NCI-H146 treated with DMSO at 0.1 percent for 48 hours (cell line): ENCODE measurements around the gene USHBP1.

ENCODE experiments used
- DNase-seq: peaks from one replicate; lab custom pipeline; 2025; ENCODE audit not compliant: unreplicated experiment; lab: John Stamatoyannopoulos, UW

Gene USHBP1, protein sequence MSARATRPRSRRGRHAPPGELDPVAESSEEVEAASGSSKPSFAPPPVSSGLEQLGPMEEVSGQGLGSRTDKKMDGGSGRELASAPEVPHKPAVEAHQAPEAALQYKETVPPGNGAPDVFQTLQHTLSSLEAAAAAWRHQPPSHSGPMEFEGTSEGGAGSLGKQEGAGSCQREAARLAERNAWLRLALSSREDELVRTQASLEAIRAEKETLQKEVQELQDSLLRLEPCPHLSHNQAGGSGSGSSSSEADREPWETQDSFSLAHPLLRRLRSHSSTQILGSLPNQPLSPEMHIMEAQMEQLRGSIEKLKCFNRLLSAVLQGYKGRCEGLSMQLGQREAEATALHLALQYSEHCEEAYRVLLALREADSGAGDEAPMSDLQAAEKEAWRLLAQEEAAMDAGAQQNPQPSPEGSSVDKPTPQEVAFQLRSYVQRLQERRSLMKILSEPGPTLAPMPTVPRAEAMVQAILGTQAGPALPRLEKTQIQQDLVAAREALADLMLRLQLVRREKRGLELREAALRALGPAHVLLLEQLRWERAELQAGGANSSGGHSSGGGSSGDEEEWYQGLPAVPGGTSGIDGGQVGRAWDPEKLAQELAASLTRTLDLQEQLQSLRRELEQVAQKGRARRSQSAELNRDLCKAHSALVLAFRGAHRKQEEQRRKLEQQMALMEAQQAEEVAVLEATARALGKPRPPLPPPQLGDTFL

DNA sequence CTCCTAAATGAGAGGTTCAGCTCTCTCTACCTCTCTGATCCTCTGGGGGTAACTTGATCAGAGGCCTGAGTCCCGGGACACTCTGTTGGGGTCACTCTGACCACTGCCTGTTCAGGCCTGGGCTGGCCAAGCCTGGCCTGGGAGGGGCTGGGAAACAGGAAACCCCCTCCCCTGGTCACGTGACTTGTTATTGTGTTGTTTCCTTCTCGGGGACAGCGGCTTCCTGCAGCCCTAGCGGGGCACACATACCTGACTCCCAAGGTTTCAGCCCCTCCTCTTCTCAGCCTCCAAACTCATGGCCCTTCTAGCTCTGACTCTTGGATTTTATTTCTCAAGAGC lies at the start of gene USHBP1:
TSS of gene USHBP1 (minus strand) at position 105 of the 339 bp plus-strand sequence. CDS start 446 bp downstream, outside the sequence.
- DNase-seq, result no peak

DNA sequence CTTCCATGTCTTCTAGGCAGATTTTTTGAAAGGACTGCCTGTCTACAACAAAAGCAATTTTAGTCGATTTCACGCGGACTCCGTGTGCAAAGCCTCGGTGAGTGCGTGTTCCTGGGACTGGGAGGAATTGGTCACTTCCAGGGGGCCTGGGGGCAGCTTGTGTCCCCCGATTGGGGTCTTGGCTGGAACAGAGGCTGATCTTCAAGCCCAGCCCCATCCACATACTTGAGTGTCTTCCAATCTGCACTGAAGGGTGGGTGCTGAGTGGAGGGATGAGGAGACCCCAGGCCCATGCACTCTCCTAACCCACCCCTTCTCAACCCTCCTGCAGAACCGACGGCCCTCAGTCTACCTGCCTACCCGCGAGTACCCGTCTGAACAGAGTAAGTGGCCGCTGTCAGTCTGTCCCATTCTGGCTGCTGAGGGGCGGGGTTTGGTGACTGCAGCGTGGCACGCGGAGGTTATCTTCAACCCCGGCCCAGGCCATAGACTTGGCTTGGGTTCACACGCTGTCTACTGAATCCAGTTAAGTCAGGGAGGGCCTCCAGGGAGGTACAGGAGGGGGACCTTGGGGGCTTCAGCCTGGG lies 49.6 kb upstream of the USHBP1 start:
- DNase-seq, result no peak

DNA sequence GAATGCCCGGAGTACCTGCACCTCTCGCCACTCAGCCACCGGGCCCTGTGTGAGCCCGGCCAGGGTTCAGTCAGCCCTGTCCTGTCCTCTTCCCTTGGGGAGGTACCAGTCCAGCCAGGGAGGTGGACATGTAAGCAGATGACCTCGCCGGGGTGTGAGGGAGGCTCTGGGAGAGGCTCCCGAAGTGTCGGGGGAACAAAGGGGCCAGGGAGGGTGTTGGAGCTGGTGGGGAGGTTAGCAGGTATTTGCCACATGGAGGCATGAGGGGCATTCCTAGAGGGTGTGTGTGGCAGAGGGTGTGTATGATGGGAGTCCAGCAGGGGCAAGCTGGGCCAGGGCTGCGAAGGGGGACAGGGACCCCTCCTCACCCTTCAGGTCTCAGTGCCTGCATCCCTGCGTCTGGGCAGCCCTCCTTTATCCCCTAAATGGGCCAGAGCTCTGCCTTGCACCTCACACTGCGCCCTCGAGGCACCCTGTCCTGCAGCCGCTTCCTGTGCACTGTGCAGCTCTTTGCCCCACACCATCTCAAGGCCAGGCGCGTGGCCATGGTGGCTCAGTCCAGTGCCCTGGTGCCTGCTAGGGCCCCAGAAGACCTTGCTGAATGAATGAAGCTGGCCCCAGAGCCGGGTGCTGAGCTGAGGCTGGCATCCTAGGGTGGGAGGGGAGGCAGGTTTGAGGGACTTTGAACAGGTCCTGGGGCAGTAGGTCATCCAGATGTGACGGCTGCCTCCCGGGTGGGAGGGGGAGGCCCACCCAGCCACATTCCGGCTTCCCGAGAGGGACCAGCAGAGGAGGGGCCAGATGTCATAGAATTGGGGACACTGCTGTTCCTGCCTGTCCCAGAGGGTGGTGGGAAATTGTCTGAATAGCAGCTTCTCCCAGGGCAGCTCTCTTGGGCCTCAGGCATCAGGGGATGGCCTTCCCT lies 47.9 kb upstream of the USHBP1 start:
- no peak for DNase-seq

DNA sequence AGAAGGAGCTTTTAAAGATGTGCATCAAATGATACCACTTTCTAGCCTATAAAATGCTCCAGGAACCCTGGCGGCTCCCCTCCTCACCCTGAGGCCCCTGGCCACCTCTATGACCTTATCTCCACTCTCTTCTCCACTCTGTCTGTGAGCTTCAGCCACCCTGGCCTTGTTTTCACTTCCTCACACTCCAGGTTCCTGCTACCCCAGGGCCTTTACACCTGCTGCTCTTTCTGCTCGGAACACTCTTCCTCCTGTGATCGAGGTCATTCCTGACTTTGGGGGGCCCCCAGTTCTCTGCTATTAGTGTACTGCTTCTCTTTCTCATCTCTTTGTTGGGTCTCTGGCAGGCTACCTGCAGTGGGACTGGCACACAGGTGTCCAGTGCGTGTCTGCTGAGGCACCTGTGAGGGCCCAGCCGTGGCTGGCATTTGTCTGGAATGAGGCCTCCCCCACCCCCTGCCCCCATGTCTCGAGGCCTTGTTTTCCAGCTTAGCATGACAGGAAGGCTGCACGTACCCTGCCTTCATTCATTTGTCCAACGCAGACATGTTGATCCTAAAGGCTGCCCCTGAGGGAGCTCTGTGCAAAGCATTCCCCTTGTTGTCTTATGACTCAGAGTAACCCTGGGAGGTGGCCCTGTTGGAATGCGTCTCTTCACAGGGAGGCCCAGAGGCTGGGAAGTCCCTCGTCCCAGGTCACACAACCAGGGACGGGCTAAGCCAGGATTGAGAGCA lies 47.1 kb upstream of the USHBP1 start:
- DNase-seq, result no peak

DNA sequence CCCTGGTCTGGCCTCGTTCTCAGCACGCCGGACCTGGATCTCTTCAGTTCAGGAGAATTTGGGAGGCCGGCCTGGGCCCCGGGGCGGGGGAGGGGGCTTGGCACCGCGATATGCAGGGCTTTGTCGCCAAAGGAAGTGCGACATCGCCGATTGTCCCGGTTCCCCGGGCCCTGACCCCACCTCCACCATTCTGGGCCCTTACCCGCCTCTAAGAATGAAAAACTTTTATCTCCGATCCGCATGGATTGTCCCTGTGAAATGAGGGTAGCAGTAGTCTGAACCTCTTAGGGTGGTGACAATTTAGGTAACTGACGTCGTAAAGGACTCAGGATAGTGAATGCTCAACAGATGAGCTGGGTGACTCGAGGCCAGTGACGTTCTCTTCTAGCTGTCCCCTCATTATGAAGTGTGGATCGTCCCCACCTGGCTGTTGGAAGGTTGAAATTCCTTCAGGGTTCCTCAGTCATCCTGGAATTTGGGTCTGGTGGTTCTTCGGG lies 45.5 kb upstream of the USHBP1 start:
- DNase-seq, result no peak

DNA sequence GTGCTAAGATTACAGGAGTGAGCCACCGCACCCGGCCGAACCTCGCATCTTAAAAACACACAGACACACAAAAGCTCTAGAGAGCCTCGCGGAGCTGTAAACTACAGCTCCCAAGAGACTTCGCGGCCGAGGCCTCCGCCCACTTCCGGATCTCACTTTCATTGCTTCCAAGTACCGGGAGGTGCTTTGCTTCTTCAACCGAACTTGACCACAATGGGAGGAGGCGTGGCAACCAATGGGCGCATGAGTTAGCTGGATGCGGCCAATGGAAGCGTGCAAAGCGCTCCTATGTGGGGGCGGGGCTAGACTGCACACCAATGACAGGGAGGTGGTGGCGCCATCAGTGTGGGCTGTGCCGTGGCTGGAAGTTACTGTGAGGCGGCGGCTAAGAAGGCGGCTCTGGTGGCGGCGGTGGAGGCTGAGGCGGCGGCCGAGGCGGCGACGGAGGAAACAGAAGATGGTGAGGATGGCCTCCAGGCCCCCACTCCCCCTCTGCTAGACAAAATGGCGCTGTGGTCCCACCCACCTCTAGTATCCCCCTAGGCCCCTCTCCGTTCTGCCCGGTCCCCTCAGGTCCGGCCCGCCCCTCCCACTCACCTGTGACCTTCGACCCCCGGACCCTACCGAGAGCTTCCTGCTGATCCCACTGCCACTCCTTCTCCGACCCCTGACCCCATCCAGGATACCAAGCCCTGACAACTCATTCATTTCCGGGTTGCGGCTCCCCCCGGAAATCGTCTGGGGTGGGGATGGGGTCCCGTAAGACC lies 44.8 kb upstream of the USHBP1 start, which contains the start of gene DDA1:
TSS of gene DDA1 (plus strand) at position 366 of the 767 bp plus-strand sequence. CDS start at position 458, 92 bp downstream.
- DNase-seq, result peak; percentile 99

DNA sequence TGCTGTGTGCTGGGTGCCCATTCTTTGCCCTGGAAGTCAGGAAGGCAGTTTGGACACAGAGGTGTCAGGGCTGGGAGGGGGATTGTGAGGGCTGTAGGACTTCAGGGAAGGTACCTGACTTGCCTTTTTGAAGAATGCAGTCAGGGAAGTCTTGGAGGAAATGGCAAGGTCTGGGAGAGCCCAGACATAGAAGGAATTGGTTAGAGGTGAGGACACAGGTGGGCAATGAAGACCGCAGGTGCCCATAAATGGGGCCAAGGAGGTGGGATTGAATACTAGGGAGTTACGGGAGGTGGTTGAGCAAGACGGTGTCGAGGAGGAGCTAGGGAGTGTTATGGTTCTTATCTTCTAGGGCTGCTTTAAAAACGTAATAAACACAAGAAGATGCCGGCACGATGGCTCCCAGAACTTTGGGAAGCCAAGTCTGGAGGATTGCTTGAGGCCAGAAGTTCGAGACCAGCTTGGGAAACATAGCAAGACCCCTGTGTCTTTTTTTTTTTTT lies 43.4 kb upstream of the USHBP1 start:
- DNase-seq, result no peak

DNA sequence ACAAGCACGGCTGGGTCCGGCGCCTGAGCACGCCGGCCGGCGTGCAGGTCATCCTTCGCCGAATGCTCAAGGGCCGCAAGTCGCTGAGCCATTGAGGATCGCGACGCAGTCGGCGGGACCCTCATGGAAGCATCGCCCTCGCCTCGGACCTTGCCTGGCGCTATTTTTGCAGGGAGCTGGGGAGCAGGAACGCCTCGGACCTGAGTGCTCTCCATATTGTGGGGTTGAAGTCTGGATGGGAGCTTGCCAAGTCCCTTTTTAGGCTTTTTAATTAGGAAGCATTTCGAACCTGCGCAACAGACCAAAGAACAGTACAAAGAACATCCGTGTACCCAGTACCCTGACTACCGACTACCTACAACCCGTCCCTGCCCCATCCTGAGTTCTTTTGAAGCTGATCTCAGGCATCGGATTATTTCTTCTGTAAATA lies 41.8 kb upstream of the USHBP1 start:
- DNase-seq, result no peak

DNA sequence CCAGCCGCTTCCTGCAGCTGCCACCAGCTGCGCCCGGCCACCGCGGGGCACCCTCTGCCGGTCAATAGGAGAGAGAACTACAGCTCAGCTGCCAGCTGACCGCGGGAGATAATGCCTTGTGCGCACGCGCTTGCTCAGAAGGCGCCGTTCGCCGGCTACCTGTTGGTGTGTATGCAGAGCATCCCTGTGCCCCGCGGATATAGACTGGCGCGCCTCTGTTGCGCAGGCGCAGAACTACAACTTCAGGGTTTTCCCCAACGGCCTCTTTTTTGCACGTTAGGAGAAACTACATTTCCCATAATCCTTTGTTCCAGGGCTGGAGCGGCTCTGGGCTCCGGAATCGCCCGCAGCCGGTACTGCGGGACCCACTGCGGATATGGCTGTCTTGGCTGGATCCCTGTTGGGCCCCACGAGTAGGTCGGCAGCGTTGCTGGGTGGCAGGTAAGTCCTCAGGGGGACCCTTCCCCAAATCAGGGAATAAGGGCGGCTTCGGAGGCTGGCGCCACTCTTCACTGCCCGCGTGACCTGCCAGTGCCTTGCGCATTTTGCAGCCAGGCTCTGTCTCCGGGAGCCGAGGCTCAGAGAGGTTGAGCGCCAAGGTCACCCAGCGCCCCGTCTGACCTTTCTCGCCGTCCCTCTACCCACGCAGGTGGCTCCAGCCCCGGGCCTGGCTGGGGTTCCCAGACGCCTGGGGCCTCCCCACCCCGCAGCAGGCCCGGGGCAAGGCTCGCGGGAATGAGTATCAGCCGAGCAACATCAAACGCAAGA lies 41.2 kb upstream of the USHBP1 start, which contains the start of gene MRPL34:
TSS of gene MRPL34 (plus strand) at position 356 of the 768 bp plus-strand sequence. CDS start at position 377, 21 bp downstream.
- peak; percentile 99 for DNase-seq

DNA sequence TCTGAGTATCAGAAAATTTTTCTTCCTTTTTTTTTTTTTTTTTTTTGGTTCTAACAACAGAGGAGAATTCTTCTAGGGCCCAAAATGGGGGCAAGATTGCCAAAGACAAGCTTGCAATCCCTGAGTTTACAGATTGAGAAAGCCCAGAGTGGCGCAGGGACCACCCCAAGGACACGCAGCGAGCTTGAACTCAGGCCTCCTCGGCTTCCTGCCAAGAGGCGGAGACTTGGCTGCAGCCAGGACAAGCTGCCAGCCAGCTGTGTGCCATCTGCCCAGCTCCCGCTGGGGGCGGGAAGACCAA lies 40.6 kb upstream of the USHBP1 start:
- no peak for DNase-seq

DNA sequence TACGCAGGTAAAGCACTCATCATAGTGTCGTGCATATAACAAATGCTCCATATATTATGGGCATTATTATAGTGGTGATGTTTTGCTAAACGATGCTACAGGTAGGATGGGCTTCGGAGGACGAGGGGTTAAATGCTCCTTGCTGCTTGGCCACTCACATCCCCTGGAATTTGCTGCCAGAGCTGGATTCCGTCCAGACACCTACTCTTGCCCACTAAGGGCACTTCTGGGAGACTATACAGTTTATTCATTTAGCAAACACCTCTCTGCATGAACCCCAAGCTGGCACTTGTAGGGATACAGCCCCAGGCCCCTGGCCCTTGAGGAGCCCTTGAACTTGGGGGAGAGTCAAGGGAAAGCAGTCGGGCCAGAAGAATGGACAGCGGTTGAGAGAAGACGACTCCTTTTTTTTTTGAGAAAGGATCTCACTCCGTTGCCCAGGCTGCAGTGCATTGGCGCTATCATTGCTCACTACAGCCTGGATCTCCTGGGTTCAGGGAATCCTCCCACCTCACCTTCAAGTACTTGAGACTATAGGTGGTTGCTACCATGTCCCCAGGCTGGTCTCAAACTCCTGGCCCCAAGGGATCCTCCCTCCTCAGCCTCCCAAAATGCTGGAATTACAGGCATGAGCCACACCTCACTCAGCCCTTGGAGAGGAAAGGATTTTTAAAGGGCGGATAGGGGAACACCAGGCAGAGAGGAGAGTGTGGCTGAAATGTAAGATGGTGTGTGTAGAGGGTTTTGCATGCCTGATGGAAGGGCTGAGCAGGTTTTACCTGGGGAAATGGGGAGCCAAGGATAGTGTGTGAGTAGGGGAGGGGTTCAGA lies 40.1 kb upstream of the USHBP1 start:
- no peak for DNase-seq

DNA sequence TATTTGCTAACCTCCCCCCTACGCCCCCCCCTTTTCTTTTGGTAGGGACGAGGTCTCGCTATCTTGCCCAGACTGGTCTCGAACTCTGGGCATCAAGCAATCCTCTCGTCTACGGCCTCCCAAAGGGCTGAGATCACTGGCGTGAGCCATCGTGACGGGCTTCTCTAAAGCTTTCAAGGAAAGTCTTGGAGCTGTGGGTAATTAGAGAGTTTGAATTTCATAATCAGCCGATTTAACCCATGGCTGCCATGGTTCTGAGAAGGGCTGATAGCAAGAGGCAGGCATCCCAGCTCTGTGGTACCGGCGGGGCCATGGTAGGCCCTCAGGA lies 39.4 kb upstream of the USHBP1 start:
- DNase-seq, result no peak

DNA sequence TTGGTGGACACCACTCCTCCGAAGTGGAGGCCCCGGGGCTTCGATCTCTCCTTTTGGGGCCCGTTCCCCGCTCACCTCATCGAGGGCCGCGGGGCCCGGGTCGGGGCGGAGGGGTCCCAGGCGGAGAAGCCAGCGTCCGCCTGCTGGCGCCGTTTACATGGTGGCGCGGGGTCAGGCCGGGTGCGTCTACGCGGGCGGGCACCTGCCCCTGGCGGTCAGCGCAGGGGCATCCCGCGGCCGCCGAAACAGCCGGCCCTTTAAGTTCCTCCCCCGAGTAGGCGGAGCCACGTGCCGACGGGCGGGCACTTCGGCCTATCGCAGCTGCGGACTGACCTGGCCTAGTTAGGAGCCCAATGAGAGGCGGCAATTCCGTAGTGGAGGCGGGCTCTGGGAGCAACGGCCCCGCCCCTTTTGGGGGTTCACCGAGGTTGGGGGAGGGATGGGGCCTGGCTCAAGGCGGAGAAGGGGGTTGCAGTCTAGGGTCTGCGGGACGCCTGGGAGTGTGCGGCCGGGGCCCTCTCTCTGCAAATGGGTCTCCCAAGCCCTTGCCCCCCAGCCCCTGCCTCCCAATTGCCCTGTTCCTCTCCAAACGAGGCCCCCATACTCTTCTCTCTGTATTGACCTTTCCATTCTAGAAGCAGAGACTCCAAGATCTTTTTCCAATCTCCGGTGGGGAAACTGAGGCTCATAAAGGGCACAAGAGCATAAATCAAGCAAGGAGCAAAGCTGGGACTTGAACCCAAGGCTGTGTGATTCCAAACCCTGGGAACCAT lies 38.8 kb upstream of the USHBP1 start, which contains the start of gene ABHD8:
TSS of gene ABHD8 (minus strand) at position 259 of the 773 bp plus-strand sequence. CDS start 1,809 bp downstream, outside the sequence.
- DNase-seq, result peak; percentile 92

DNA sequence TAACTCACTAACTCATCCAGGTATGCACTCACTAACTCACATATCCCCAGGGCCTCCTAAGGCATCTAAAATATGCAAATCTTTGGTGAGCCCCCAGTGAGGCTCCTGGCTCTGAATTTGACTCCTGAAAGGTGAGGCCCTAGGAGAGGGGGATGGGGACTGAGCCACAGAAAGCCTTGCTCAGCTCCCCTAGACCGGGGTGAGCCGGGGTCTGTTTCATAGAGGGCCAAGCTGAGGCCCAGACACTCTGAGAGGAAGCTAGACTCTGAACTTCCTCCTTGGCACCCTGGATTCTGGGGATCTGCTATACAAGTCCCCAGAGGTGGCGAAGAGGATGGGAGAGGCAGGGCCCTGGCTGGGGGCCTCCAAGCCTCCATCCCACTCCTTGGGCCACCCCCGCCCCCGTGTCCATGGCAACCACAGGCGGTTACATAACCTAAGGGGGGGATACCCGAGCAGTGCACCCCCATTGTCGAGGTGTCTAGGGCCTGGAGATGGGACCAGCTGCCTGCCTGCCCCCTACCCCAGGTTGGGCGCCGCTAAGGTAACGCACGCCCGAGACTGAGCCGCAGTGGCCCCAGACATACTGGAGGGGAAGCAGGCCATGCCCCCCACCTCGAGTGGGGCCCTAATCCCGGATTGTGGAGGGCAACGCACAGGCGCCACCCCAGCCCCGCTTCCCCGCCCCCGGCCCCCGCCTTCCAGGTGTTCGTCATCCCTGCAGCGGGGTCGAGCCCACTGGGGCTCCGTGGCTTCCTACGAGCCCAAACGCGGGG lies 38.0 kb upstream of the USHBP1 start:
- DNase-seq, result no peak

DNA sequence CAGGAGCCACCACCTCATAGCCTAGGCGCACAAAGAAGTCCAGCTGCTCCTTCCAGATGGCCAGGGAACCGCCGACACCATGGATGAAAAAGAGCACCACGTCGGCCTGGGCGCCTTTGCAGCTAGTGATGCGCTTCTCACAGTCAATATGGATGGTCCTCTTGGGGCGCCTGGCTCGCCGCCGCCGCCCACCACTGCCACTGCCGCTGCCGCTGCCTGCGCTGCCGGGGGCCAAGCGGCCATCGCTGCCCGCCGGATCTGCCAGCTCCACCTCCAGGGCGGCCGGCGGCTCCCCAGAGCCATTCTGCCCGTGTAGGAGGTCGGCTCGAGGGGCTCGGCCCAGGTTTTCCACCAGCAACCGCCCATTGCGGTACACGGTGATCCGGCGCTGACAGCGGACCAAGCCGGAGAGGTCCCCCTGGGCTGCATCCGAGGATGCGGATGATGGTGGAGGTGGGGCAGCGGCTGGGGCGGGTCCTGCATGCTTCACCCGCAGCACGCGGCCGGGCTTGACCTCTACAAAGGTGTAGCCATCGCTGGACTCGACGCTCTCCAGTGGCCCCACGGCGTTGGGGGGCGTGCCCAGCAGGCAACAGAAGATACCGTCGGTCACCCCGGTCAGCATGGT lies 36.6 kb upstream of the USHBP1 start:
- DNase-seq, result no peak

DNA sequence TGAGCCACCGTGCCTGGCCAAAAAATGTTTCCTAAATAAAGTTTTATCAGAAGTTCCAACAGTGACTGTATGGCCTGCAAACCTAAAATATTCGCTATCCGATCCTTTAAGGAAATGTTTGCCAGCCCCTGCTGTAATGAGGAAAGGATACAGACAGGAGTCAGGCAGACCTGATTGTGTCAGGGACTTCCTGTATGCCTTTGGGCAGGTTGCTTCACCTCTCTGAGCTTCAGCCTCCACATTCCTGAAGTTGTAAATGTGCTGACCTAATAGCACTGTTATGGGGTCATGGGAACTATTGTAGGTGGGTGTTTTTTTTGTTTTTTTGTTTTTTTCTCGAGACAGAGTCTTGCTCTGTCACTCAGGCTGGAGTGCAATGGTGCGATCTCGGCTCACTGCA lies 32.4 kb upstream of the USHBP1 start:
- DNase-seq, result no peak
